OCI-LY7 (cell line): Measurements from ENCODE around the gene XPNPEP3.

Experiments used
- CTCF ChIP-seq: fragments of 200-600 bp; sonication (generic); conservative IDR thresholded peaks from 2 replicates; pipeline ENCODE4 v1.5.1; 2014; ENCODE audit warnings: mild to moderate bottlenecking, antibody characterized with exemption, low read length, moderate library complexity, mixed read lengths
- EZH2phosphoT487 ChIP-seq: fragments of 200-600 bp; sonication (generic); IDR thresholded peaks from 2 replicates; pipeline ENCODE4 v1.6.1; 2018; ENCODE audit warnings: low read depth, borderline replicate concordance, mild to moderate bottlenecking, mixed run types, antibody characterized with exemption, low read length, moderate library complexity, mixed read lengths

DNA sequence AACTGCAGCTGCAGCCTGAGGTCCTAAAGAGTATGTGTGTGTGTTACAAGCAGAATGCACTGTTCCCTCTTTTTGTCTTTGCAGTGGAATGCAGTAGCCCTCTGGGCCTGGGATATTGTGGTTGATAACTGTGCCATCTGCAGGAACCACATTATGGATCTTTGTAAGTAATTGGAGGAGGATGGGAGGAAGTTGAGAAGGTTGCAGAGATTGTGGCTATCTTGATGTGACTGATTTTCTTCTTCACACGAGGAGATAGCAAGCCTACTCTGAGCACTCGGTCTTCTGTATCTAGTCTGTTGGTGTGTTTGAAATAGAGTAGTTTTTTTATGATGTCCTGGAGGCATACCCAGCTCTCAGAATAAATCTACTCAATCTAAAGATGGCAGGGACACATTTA is 96.5 kb downstream of the XPNPEP3 start:
- TF ChIP-seq CTCF (no peak), EZH2phosphoT487 (no peak)
